Measurements from ENCODE around the gene ACTN2. TPM values are rescaled to one million over a fixed set of nuclear protein-coding genes. Genes with fewer than 3 reads are reported as not detected.

The ACTN2 gene
- total RNA-seq, 4 donors from 2014 or later, result 0.21 to 1.1 (median 0.65) TPM

GRCh38 chr1:236746785-236747184 lies 60.5 kb downstream of the ACTN2 start:
- Histone ChIP-seq H3K27ac (no peak overlapping the region), H3K9me3 (no peaks in the 10 kb centered on the region), H3K27me3 (no peaks in the 10 kb centered on the region), H3K36me3 (no peaks in the 10 kb centered on the region), H3K4me1 (no peaks in the 10 kb centered on the region), H3K4me3 (no peak overlapping the region)
- TF ChIP-seq CTCF (IDR thresholded peaks at IDR 0.05) (no peak), POLR2A (IDR thresholded peaks at IDR 0.05) (no peak), EP300 (IDR thresholded peaks at IDR 0.05) (no peak)
- DNase-seq (ENCODE audit: low spot score in 2 of 2), result no peak
- WGBS, 2 donors, result 70 to 79% methylated on average over 5 of the region's 5 CpGs

- Histone ChIP-seq H3K27ac (no peak overlapping the region), H3K36me3 (no peaks in the 10 kb centered on the region), H3K4me3 (no peak overlapping the region), H3K4me1 (no peaks in the 10 kb centered on the region), H3K9me3 (no peaks in the 10 kb centered on the region), H3K27me3 (no peaks in the 10 kb centered on the region)
- 68 to 79% methylated on average over 6 of the region's 6 CpGs for WGBS, 2 donors
- DNase-seq (ENCODE audit: low spot score in 2 of 2), result no peak
- TF ChIP-seq CTCF (IDR thresholded peaks at IDR 0.05), result no peak
- no peak for TF ChIP-seq EP300 (IDR thresholded peaks at IDR 0.05)
- no peak for TF ChIP-seq POLR2A (IDR thresholded peaks at IDR 0.05)
These were observed 61.1 kb downstream of the ACTN2 start for GRCh38 chr1:236747311-236747985.

- no peak for DNase-seq (ENCODE audit: low spot score in 2 of 2)
- WGBS, 2 donors, result 74 to 77% methylated on average over 5 of the region's 5 CpGs
- no peak for TF ChIP-seq EP300 (IDR thresholded peaks at IDR 0.05)
- TF ChIP-seq CTCF (IDR thresholded peaks at IDR 0.05), result no peak
- TF ChIP-seq POLR2A (IDR thresholded peaks at IDR 0.05), result no peak
- no peaks in the 10 kb centered on the region for H3K9me3 ChIP-seq
- H3K27ac ChIP-seq, result no peak overlapping the region
- H3K27me3 ChIP-seq, result no peaks in the 10 kb centered on the region
- H3K4me1 ChIP-seq, result no peaks in the 10 kb centered on the region
- H3K36me3 ChIP-seq, result no peaks in the 10 kb centered on the region
- H3K4me3 ChIP-seq, result no peak overlapping the region
These were observed 62.1 kb downstream of the ACTN2 start for GRCh38 chr1:236748268-236748870.

GRCh38 chr1:236750928-236751327 lies 64.6 kb downstream of the ACTN2 start:
- H3K27me3 ChIP-seq, result no peaks in the 10 kb centered on the region
- H3K9me3 ChIP-seq, result no peaks in the 10 kb centered on the region
- DNase-seq (ENCODE audit: low spot score in 2 of 2), result no peak
- H3K36me3 ChIP-seq, result no peaks in the 10 kb centered on the region
- no peak overlapping the region for H3K27ac ChIP-seq
- TF ChIP-seq POLR2A (IDR thresholded peaks at IDR 0.05), result no peak
- no peak for TF ChIP-seq CTCF (IDR thresholded peaks at IDR 0.05)
- TF ChIP-seq EP300 (IDR thresholded peaks at IDR 0.05), result no peak
- H3K4me1 ChIP-seq, result no peaks in the 10 kb centered on the region
- H3K4me3 ChIP-seq, result no peak overlapping the region
- WGBS, 2 donors, result 62 to 76% methylated on average over 3 of the region's 3 CpGs

GRCh38 chr1:236751385-236751784 lies 65.1 kb downstream of the ACTN2 start:
- no peaks in the 10 kb centered on the region for H3K9me3 ChIP-seq
- H3K4me3 ChIP-seq, result no peak overlapping the region
- DNase-seq (ENCODE audit: low spot score in 2 of 2), result no peak
- H3K27ac ChIP-seq, result no peak overlapping the region
- 81 to 87% methylated on average over 16 of the region's 16 CpGs for WGBS, 2 donors
- TF ChIP-seq EP300 (IDR thresholded peaks at IDR 0.05) (no peak), CTCF (IDR thresholded peaks at IDR 0.05) (no peak), POLR2A (IDR thresholded peaks at IDR 0.05) (no peak)
- H3K27me3 ChIP-seq, result no peaks in the 10 kb centered on the region
- H3K4me1 ChIP-seq, result no peaks in the 10 kb centered on the region
- no peaks in the 10 kb centered on the region for H3K36me3 ChIP-seq

Data from tibial nerve (tissue), 4 donors.